D721Med (cell line): Measurements from ENCODE around the gene VSIG8.

Experiments used
- DNase-seq: peaks from one replicate; pipeline ENCODE4 v3.0.0; 2011; ENCODE audit warnings: low spot score; ENCODE audit not compliant: insufficient read length
- FAIRE-seq: peaks from 2 replicates; lab custom pipeline; 2011; peaks lifted over from hg19 to GRCh38; lab: Jason Lieb, UNC
- TF ChIP-seq, protein P1 (sequence below): IDR thresholded peaks from 2 replicates; pipeline ENCODE4 v1.5.1; 2012; ENCODE audit warnings: mild to moderate bottlenecking, control low read depth; ENCODE audit not compliant: insufficient read depth; ENCODE audit errors: missing control alignments

VSIG8 gene

DNA sequence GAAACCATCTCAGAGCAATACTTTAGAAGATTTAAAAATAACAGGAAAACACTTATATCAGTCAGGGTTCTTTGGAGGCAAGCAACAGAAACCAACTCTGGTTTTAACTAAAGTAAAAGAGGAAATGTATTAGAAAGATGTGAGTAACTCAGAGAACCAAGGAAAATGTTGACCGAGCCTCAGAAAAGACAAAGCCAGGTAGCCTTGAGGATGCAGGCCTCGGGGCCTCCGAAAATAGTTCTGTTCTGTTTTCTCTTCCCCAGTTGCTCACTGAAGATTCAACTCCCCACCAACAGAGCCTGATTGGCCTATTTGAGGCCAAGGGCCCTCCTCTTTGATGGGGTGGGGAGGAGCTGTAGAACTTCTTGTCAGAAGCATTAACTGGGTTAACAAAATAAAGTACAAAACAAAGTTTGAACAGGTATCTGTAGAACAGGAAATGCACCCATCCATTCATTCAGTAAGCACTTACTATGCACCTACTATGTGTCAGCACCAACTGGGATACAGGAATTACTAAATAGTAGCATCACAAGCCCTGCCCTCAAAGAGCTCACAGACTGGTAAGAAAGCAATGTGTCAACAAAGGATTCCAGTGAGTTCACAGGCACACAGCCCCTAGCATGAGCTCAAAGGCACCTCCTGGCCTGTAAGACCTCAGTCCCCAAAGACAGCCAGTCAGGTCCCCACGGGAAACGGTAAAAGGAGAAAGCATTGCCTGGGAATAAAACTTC lies 23.2 kb downstream of the VSIG8 start:
- no peak for FAIRE-seq
- TF ChIP-seq, protein P1, sequence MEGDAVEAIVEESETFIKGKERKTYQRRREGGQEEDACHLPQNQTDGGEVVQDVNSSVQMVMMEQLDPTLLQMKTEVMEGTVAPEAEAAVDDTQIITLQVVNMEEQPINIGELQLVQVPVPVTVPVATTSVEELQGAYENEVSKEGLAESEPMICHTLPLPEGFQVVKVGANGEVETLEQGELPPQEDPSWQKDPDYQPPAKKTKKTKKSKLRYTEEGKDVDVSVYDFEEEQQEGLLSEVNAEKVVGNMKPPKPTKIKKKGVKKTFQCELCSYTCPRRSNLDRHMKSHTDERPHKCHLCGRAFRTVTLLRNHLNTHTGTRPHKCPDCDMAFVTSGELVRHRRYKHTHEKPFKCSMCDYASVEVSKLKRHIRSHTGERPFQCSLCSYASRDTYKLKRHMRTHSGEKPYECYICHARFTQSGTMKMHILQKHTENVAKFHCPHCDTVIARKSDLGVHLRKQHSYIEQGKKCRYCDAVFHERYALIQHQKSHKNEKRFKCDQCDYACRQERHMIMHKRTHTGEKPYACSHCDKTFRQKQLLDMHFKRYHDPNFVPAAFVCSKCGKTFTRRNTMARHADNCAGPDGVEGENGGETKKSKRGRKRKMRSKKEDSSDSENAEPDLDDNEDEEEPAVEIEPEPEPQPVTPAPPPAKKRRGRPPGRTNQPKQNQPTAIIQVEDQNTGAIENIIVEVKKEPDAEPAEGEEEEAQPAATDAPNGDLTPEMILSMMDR, result no peak
- no peak for DNase-seq

DNA sequence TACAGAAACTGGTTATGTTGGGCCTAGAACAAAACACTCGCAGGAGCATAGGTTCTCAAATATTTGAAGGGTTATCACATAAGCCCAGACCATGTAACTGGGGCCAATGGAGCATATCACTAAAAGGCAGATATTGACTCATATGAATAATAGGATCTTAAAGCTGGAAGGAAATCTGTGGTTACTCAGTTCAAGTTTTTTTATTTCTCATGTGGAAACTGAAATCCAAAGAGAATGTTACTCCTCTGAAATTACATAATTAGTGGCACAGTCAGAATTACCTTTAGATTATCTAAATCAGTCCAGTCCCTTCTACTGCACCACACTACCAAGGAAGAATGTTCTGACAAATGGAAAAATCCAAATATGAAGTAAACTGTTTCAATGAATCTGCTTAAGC lies 23.7 kb downstream of the VSIG8 start:
- FAIRE-seq, result no peak
- TF ChIP-seq, protein P1, result no peak
- no peak for DNase-seq

DNA sequence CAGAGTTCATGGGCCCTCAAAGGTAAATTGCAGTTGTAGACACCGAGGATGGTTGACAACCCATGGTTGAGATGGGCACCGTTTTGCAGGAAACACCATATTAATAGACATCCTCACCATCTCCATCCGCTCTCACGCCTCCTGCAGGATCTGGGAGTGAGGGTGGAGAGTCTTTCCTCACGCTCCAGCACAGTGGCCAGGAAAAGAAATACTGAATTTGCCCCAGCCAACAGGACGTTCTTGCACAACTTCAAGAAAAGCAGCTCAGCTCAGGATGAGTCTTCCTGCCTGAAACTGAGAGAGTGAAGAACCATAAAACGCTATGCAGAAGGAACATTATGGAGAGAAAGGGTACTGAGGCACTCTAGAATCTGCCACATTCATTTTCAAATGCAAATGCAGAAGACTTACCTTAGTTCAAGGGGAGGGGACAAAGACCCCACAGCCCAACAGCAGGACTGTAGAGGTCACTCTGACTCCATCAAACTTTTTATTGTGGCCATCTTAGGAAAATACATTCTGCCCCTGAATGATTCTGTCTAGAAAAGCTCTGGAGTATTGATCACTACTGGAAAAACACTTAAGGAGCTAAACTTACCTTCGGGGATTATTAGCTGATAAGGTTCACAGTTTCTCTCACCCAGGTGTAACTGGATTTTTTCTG lies 26.5 kb downstream of the VSIG8 start:
- FAIRE-seq (no peak), DNase-seq (no peak)
- TF ChIP-seq, protein P1, result peak; percentile 12

DNA sequence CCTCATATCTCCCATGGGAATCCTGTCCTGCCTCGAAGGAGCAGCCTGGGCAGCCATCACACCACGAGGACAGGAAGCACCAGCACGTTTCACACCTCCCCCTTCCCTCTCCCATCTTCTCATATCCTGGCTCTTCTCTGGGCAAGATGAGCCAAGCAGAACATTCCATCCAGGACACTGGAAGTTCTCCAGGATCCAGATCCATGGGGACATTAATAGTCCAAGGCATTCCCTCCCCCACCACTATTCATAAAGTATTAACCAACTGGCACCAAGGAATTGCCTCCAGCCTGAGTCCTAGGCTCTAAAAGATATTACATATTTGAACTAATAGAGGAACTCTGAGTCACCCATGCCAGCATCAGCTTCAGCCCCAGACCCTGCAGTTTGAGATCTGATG lies 27.1 kb downstream of the VSIG8 start:
- DNase-seq (no peak), FAIRE-seq (no peak)
- TF ChIP-seq, protein P1, result no peak

DNA sequence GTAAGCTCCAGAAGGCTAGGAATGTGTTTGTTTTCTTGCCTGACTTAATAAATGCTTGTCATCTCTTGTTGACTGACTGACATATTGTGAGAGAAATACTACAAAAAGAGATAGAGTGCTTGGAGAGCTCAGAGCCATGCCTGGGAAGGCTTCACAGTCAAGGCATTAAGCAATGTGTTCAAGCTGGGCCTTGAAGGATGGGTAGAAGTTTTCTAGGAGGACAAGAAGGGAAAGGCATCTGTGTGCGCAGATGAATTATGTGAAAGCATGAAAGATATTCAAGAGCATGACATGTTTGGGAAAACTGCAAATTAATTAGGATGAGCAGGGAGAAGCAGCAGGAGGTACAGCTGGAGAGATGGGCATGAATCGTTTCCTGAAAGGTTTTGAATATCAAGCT lies 30.1 kb downstream of the VSIG8 start:
- FAIRE-seq (no peak), DNase-seq (no peak)
- TF ChIP-seq, protein P1, result no peak

DNA sequence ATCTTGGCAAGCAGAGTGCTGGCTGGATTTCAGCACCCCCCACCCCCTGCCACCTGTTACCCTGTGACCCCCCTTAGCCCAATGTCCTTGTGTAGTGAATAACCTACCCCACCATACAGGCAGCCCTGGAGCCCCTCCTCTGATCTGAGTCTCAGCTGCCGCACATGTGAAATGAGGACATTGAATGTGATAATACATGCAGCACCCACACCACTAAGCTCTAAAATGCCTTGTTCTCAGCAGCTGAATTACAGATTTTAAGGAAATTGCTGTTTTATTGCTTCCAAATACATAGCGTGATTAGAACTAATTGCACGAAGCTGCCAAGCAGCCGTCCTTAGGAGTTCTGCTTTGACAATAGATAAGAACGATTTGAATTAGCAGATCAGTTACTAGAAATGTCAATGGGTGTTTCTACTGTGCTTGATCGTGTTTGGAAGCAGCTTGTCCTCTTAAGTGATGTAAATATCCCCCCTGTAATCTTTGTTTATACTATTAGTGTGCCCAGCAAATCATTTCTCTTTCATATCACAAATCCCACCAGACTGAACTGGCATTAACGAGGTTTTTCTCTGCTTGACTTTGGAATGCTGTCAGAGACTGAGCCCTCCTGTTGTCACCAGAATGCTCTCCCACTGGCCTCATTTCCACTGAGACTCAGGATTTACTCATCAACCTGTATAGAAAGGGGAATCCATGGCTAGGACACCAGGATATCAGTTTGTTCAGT lies 30.9 kb downstream of the VSIG8 start:
- peak; percentile 46 for DNase-seq
- TF ChIP-seq, protein P1, result no peak
- FAIRE-seq, result no peak

DNA sequence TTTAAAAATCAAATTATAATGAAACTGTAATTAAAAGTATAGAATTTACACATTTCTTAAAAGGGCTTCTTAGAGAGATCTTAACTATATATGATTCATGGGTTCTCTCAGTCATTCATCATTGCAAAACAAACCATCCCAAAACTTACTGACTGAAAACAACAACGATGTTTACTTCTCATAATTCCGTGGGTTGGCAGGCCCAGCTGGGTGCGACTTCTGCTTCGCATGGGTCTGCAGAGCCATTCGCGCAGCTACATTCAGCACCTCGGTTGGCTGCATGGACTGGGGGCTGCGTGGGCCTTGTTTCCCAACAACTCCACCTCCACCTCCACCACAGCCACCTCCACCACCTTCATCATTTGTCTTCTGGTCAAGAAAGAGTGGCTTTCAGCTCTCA lies 31.7 kb downstream of the VSIG8 start:
- DNase-seq, result no peak
- no peak for FAIRE-seq
- TF ChIP-seq, protein P1, result no peak
